Mesothelial cell of epicardium (in vitro differentiated cells): ENCODE results near the gene FANCC. TPM values are rescaled to one million over a fixed set of nuclear protein-coding genes. Genes with fewer than 3 reads are reported as not detected.
A peak's percentile ranks its signal among the peaks of the same experiment; 100 is the strongest.

Experiments
- DNase-seq, 2 experiments: peaks; one replicate each; pipeline ENCODE4 v3.0.0; 2021; ENCODE audit warnings: low spot score in 2 of 2; ENCODE audit not compliant: unreplicated experiment in 2 of 2
- H3K27ac Mint-ChIP-seq: 2 replicates; pipeline ENCODE4 v1.8.0; 2021; ENCODE audit warnings: mixed read lengths
- H3K27me3 Mint-ChIP-seq: 2 replicates; pipeline ENCODE4 v1.8.0; 2021; ENCODE audit warnings: low read depth, mixed read lengths
- H3K36me3 Mint-ChIP-seq: 2 replicates; pipeline ENCODE4 v1.8.0; 2021; ENCODE audit warnings: mixed read lengths
- H3K4me1 Mint-ChIP-seq: 2 replicates; pipeline ENCODE4 v1.8.0; 2021; ENCODE audit warnings: mixed read lengths
- H3K4me3 Mint-ChIP-seq: 2 replicates; pipeline ENCODE4 v1.8.0; 2021; ENCODE audit warnings: mild to moderate bottlenecking, moderate library complexity, mixed read lengths
- H3K9me3 Mint-ChIP-seq: 2 replicates; pipeline ENCODE4 v1.8.0; 2021; ENCODE audit warnings: mixed read lengths
- total RNA-seq: library from RNA; stranded (reverse); gene quantifications from 3 replicates; pipeline ENCODE4 v1.2.1, GENCODE V29; 2021
- TF ChIP-seq, protein P1 (sequence below): fragments of 200-600 bp; sonication (generic); IDR thresholded peaks from one replicate; pipeline ENCODE4 v1.5.0; 2021; ENCODE audit warnings: antibody characterized with exemption; ENCODE audit not compliant: unreplicated experiment

The FANCC gene
- total RNA-seq, 1 donor from 2014 or later: 22.5 TPM

DNA sequence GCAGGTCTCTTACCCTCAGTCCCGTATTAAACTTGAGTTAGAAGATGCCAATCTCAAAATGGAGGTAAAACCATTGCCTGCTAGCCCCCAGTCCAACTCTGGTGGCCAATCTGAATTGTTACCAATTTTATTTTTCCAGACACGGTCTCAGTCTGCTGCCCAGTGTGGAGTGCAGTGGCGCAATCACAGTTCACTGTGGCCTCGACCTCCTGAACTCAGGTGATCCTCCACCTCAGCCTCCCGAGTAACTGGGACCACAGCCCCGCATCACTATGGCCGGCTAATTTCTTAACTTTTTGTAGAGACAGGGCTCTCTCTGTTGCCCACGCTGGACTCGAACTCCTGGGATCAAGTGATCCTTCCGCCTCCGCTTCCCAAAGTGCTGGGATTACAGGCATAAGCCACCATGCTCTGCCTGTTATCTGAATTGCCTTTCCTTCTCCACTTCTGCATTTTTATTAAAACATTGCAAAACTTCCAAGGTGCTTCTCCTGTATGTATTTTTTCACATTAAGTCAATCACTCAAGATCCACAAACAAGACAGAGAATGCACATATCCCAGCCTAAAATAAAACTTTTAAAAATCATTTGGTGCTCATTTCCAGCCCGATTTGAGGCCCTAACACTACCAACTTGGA is 2.3 kb downstream of the FANCC start:
- Mint-ChIP-seq H3K27ac (no peak overlapping the region), H3K4me1 (peaks cover 27% of the 10 kb centered on the region), H3K27me3 (no peaks in the 10 kb centered on the region), H3K4me3 (no peak overlapping the region), H3K9me3 (no peaks in the 10 kb centered on the region), H3K36me3 (no peaks in the 10 kb centered on the region)
- DNase-seq: no peak
- TF ChIP-seq, protein P1, sequence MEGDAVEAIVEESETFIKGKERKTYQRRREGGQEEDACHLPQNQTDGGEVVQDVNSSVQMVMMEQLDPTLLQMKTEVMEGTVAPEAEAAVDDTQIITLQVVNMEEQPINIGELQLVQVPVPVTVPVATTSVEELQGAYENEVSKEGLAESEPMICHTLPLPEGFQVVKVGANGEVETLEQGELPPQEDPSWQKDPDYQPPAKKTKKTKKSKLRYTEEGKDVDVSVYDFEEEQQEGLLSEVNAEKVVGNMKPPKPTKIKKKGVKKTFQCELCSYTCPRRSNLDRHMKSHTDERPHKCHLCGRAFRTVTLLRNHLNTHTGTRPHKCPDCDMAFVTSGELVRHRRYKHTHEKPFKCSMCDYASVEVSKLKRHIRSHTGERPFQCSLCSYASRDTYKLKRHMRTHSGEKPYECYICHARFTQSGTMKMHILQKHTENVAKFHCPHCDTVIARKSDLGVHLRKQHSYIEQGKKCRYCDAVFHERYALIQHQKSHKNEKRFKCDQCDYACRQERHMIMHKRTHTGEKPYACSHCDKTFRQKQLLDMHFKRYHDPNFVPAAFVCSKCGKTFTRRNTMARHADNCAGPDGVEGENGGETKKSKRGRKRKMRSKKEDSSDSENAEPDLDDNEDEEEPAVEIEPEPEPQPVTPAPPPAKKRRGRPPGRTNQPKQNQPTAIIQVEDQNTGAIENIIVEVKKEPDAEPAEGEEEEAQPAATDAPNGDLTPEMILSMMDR: no peak

DNA sequence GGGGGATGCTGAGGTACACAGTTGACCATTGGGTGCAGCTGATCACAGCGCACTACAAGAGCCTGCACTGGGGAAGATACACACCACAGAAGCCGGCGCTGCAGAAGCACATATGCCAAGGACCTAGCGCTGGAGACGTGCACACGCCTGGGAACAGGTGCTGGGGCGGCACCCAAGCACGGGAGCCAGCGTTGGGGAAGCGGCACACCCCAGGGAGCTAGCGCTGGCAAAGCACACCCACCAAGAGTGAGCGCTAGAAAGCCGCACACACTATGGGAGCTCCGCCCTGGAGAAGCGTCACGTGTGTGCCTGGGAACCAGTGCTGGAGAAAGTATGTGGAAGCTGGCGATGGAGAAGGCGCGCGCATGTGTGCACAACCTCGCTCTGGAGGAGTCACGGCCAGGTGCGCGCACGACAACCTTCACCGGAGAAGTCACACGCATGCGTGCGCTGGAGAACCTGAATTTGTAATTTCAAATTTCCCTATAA is 4.5 kb downstream of the FANCC start:
- Mint-ChIP-seq H3K4me3 (peak overlapping the region; percentile 77), H3K36me3 (no peaks in the 10 kb centered on the region), H3K9me3 (no peaks in the 10 kb centered on the region), H3K27ac (peak overlapping the region; percentile 34), H3K27me3 (no peaks in the 10 kb centered on the region), H3K4me1 (peaks cover 27% of the 10 kb centered on the region)
- DNase-seq: peak; percentile 46 to 57
- TF ChIP-seq, protein P1: no peak

DNA sequence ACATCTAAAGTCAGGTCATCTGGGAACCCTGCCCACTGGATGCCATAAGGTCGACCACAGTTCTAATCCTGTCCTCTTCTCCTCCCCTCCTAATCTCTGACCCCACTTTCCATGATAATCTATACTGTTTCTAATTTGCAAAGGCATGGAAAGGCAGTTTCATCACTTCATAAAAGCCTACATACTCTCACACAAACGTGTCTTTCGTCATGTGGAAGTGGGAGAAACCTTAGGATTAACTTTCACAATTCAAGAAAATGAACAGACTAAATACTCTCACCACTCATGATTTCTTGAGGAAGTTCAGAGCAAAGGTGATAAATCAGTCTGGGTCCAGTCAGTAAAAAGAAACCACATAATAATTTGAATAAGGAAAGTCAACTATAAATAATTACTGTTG is 5.5 kb downstream of the FANCC start:
- no peaks in the 10 kb centered on the region for H3K9me3 Mint-ChIP-seq
- TF ChIP-seq, protein P1: no peak
- peaks cover 25% of the 10 kb centered on the region for H3K4me1 Mint-ChIP-seq
- no peaks in the 10 kb centered on the region for H3K27me3 Mint-ChIP-seq
- no peak for DNase-seq
- H3K27ac Mint-ChIP-seq: no peak overlapping the region
- H3K4me3 Mint-ChIP-seq: no peak overlapping the region
- no peaks in the 10 kb centered on the region for H3K36me3 Mint-ChIP-seq

DNA sequence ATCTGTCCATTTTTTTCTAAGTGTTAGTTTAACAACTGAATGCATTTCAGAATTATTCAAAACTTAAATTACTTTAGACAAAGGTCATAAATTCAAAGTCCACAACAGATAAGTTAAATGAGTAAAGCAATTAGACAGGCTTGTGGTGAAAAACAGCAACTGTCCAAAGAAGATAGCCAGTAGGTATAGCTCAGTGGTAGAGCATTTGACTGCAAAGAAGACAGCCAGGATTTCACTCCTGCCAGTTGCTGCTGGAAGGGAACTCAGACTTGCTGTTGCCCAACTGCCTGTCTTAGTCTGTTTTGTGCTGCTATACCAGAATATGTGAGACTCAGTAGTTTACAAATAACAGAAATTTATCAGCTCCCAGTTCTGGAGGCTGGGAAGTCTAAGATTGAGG is 10.0 kb downstream of the FANCC start:
- TF ChIP-seq, protein P1: no peak
- no peaks in the 10 kb centered on the region for H3K27me3 Mint-ChIP-seq
- no peak overlapping the region for H3K27ac Mint-ChIP-seq
- no peak overlapping the region for H3K4me3 Mint-ChIP-seq
- H3K9me3 Mint-ChIP-seq: peaks cover 6% of the 10 kb centered on the region
- H3K36me3 Mint-ChIP-seq: no peaks in the 10 kb centered on the region
- peaks cover 19% of the 10 kb centered on the region for H3K4me1 Mint-ChIP-seq
- DNase-seq: no peak

DNA sequence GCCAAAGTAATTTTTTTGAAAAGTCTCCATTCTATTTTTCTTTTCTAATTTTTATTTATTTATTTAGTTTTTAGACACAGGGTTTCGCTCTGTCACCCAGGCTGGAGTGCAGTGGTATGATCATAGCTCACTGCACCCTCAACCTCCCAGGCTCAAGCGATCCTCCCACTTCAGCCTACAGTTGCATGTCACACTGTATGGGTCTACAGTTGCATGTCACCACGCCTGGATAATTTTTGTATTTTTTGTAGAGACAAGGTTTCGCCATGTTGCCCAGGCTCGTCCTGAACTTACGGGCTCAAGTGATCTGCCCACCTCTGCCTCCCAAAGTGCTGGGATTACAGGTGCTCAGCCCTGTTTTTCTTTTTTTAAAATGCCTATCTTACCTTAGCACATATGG is 10.7 kb downstream of the FANCC start:
- no peak overlapping the region for H3K4me3 Mint-ChIP-seq
- no peak overlapping the region for H3K27ac Mint-ChIP-seq

More for the DNA sequence above, 10.7 kb downstream of the FANCC start:
- no peak for DNase-seq
- H3K9me3 Mint-ChIP-seq: peaks cover 6% of the 10 kb centered on the region
- TF ChIP-seq, protein P1: no peak
- no peaks in the 10 kb centered on the region for H3K27me3 Mint-ChIP-seq
- H3K36me3 Mint-ChIP-seq: no peaks in the 10 kb centered on the region
- peaks cover 19% of the 10 kb centered on the region for H3K4me1 Mint-ChIP-seq
